ENCODE results near the gene CARMIL1.

CARMIL1 gene

GRCh38 chr6:25649611-25650010 lies 370.4 kb downstream of the CARMIL1 start:
- Histone ChIP-seq H3K79me2 (ENCODE audit: low read length) (no peaks in the 10 kb centered on the region), H3K9ac (ENCODE audit: low read length) (no peak overlapping the region), H3K36me3 (replicated peaks; ENCODE audit: low read depth, low read length) (no peaks in the 10 kb centered on the region), H3K4me3 (ENCODE audit: low read length) (no peak overlapping the region), H3K27ac (ENCODE audit: low read length) (no peak overlapping the region), H3K4me2 (ENCODE audit: low read length) (no peak overlapping the region), H3K4me1 (ENCODE audit: low read length) (no peaks in the 10 kb centered on the region), H3K9me3 (ENCODE audit: insufficient read depth, low read length) (no peaks in the 10 kb centered on the region), H4K20me1 (ENCODE audit: insufficient read depth, low read length) (no peaks in the 10 kb centered on the region), H3K27me3 (ENCODE audit: low read depth, low read length) (peaks cover 23% of the 10 kb centered on the region; the same call in 1 of the 2 replicates), H2AFZ (ENCODE audit: low read depth, low read length) (no peak overlapping the region)
- TF ChIP-seq CTCF (IDR thresholded peaks at IDR 0.05; ENCODE audit: low read depth, low read length) (no peak), EZH2phosphoT487 (IDR thresholded peaks at IDR 0.05; ENCODE audit: low read depth) (no peak)

DNA sequence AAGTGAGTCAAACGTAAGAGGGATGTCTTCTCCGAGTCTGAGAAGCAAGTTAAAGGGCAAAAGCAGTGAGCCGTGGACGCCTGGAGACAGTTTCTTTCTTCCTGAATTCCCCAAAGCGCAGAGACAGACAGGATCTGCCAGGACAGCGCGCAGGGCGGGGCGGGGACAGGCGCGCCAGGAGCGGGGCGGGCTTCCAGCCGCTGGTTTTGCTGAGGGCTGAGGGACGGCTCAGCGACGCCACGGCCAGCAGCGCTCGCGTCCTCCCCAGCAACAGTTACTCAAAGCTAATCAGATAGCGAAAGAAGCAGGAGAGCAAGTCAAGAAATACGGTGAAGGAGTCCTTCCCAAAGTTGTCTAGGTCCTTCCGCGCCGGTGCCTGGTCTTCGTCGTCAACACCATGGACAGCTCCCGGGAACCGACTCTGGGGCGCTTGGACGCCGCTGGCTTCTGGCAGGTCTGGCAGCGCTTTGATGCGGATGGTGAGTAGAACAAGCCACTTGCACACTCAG lies 372.9 kb downstream of the CARMIL1 start, which contains the start of gene SCGN:
TSS of gene SCGN (plus strand) at position 209 of the 509 bp plus-strand sequence. CDS start at position 398, 189 bp downstream.
- Histone ChIP-seq H3K79me2 (ENCODE audit: low read length) (no peaks in the 10 kb centered on the region), H2AFZ (ENCODE audit: low read depth, low read length) (no peak within 1 kb of the TSS), H3K27ac (ENCODE audit: low read length) (no peak within 1 kb of the TSS), H3K27me3 (ENCODE audit: low read depth, low read length) (peaks cover 18% of the 10 kb centered on the region; the same call in 1 of the 2 replicates), H3K9ac (ENCODE audit: low read length) (no peak within 1 kb of the TSS), H3K4me1 (ENCODE audit: low read length) (no peaks in the 10 kb centered on the region), H3K4me3 (ENCODE audit: low read length) (no peak within 1 kb of the TSS), H4K20me1 (ENCODE audit: insufficient read depth, low read length) (no peaks in the 10 kb centered on the region), H3K36me3 (replicated peaks; ENCODE audit: low read depth, low read length) (no peaks in the 10 kb centered on the region), H3K4me2 (ENCODE audit: low read length) (no peak within 1 kb of the TSS), H3K9me3 (ENCODE audit: insufficient read depth, low read length) (no peaks in the 10 kb centered on the region)
- TF ChIP-seq EZH2phosphoT487 (IDR thresholded peaks at IDR 0.05; ENCODE audit: low read depth) (no peak), CTCF (IDR thresholded peaks at IDR 0.05; ENCODE audit: low read depth, low read length) (no peak)

DNA sequence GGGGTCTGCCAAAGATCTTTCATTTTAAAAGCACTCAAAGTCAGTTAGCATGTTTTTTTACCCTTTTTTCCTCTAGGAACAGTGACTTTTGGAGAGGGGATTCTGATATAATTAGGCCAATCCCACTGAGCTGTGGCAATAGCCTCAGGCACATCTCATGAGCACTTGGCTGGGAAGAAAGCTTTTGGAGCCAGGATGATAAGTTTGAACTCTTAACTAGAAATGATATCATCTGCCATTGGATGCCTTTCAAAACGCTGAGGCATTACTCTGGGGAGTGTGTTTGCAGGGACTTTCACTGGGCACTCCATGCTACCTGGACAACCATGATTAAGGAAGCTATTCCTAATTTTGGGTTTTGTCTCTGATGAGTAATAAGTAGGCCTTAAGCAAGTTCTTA lies 376.5 kb downstream of the CARMIL1 start:
- no peaks in the 10 kb centered on the region for H3K9me3 ChIP-seq (ENCODE audit: insufficient read depth, low read length)
- no peak overlapping the region for H3K4me2 ChIP-seq (ENCODE audit: low read length)
- TF ChIP-seq CTCF (IDR thresholded peaks at IDR 0.05; ENCODE audit: low read depth, low read length) = no peak
- TF ChIP-seq EZH2phosphoT487 (IDR thresholded peaks at IDR 0.05; ENCODE audit: low read depth) = no peak
- no peak overlapping the region for H3K9ac ChIP-seq (ENCODE audit: low read length)
- no peaks in the 10 kb centered on the region for H3K4me1 ChIP-seq (ENCODE audit: low read length)
- H3K36me3 ChIP-seq (replicated peaks; ENCODE audit: low read depth, low read length) = no peaks in the 10 kb centered on the region
- H3K27me3 ChIP-seq (ENCODE audit: low read depth, low read length) = 0 out of 2 replicates have a peak, but pooled peaks cover 3% of the 10 kb centered on the region
- no peak overlapping the region for H3K27ac ChIP-seq (ENCODE audit: low read length)
- H4K20me1 ChIP-seq (ENCODE audit: insufficient read depth, low read length) = no peaks in the 10 kb centered on the region
- H2AFZ ChIP-seq (ENCODE audit: low read depth, low read length) = no peak overlapping the region
- no peaks in the 10 kb centered on the region for H3K79me2 ChIP-seq (ENCODE audit: low read length)
- no peak overlapping the region for H3K4me3 ChIP-seq (ENCODE audit: low read length)

DNA sequence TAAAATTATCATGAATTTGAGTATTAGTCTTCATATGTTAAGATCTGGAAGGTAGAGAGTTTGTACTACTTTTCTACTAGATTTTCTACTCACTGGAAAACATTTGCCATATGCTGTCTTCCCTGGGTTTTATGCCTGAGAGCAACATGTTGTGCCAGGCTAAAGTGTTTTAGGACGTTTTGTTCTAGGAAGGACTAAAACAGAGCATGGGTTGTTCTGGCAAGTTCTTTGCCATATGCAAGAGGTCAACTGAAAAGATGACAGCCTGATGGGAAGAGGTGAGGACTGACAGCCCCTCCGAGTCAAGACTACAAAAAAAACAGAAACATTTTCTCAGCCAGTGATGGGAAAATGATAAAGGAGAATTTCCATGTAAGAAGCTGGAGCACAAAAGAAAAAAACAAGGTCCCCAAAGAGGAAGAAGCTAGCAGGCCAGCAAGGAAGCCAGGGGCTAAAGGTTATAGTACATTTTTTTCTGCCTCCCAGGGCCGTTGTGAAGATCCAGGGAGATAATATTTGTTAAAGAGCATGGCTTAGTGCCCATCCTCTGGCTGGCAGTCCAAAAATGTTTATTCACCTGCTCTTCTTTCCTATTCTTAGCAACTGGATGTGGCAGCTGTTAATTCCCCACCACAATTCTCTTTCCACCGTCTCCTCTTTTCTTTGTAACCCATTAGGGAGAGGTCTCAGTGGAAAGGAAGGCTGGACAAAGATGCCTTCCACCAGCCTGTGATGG lies 380.6 kb downstream of the CARMIL1 start:
- Histone ChIP-seq H3K4me2 (ENCODE audit: low read length) (no peak overlapping the region), H3K4me3 (ENCODE audit: low read length) (no peak overlapping the region), H3K4me1 (ENCODE audit: low read length) (no peaks in the 10 kb centered on the region), H3K9ac (ENCODE audit: low read length) (no peak overlapping the region), H4K20me1 (ENCODE audit: insufficient read depth, low read length) (no peaks in the 10 kb centered on the region), H3K27ac (ENCODE audit: low read length) (no peak overlapping the region), H3K36me3 (replicated peaks; ENCODE audit: low read depth, low read length) (no peaks in the 10 kb centered on the region), H3K79me2 (ENCODE audit: low read length) (no peaks in the 10 kb centered on the region), H3K9me3 (ENCODE audit: insufficient read depth, low read length) (no peaks in the 10 kb centered on the region), H2AFZ (ENCODE audit: low read depth, low read length) (no peak overlapping the region), H3K27me3 (ENCODE audit: low read depth, low read length) (no peaks in the 10 kb centered on the region)
- no peak for TF ChIP-seq CTCF (IDR thresholded peaks at IDR 0.05; ENCODE audit: low read depth, low read length)
- TF ChIP-seq EZH2phosphoT487 (IDR thresholded peaks at IDR 0.05; ENCODE audit: low read depth) = no peak
